Astrocyte (in vitro differentiated cells and primary cell): ENCODE measurements around the gene KCNG3. TPM values are rescaled to one million over a fixed set of nuclear protein-coding genes. Genes with fewer than 3 reads are reported as not detected.
"Not testable (repeated sequence)": the region's sequence is repeated elsewhere in the genome, so short reads cannot be mapped to it uniquely, and the experiment has no call there.

Experiments
- DNase-seq: peaks from one replicate; pipeline ENCODE4 v3.0.0-alpha.2; 2010; ENCODE audit warnings: low read depth
- FAIRE-seq: peaks from 2 replicates; lab custom pipeline; 2011; peaks lifted over from hg19 to GRCh38; lab: Jason Lieb, UNC
- H2AFZ ChIP-seq: 2 replicates; pipeline ENCODE4 v1.6.0; 2012; ENCODE audit warnings: low read depth, low read length, inconsistent platforms
- H3K27ac ChIP-seq: 2 replicates; pipeline ENCODE4 v1.5.1; 2011; ENCODE audit warnings: low read depth, low read length, inconsistent platforms
- H3K27me3 ChIP-seq: 2 replicates; pipeline ENCODE4 v1.6.0; 2011; ENCODE audit warnings: low read length, inconsistent platforms; ENCODE audit not compliant: insufficient read depth
- H3K36me3 ChIP-seq: 2 replicates; pipeline ENCODE4 v1.5.1; 2011; ENCODE audit warnings: low read length, inconsistent platforms; ENCODE audit not compliant: insufficient read depth
- H3K4me1 ChIP-seq: 2 replicates; pipeline ENCODE4 v1.5.1; 2011; ENCODE audit warnings: low read length, inconsistent platforms; ENCODE audit not compliant: insufficient read depth
- H3K4me2 ChIP-seq: 2 replicates; pipeline ENCODE4 v1.6.0; 2012; ENCODE audit warnings: low read length, inconsistent platforms
- H3K4me3 ChIP-seq: 2 replicates; pipeline ENCODE4 v1.5.1; 2011; ENCODE audit warnings: low read depth, mild to moderate bottlenecking, low read length, inconsistent platforms; ENCODE audit not compliant: insufficient read depth
- H3K79me2 ChIP-seq: 2 replicates; pipeline ENCODE4 v1.6.0; 2012; ENCODE audit warnings: mild to moderate bottlenecking, low read length, inconsistent platforms; ENCODE audit not compliant: insufficient read depth
- H3K9ac ChIP-seq: 2 replicates; pipeline ENCODE4 v1.6.0; 2012; ENCODE audit warnings: mild to moderate bottlenecking, low read length, inconsistent platforms
- H3K9me3 ChIP-seq: 2 replicates; pipeline ENCODE4 v1.5.1; 2012; ENCODE audit warnings: low read depth, mild to moderate bottlenecking, low read length, inconsistent platforms; ENCODE audit not compliant: insufficient read depth
- H4K20me1 ChIP-seq: 2 replicates; pipeline ENCODE4 v1.6.0; 2012; ENCODE audit warnings: low read length, inconsistent platforms; ENCODE audit not compliant: insufficient read depth
- H3K27ac Mint-ChIP-seq: one replicate; pipeline ENCODE4 v1.8.0; 2021; ENCODE audit warnings: mild to moderate bottlenecking, mixed read lengths; ENCODE audit not compliant: unreplicated experiment
- H3K27me3 Mint-ChIP-seq: one replicate; pipeline ENCODE4 v1.8.0; 2021; ENCODE audit warnings: low read depth, mixed read lengths; ENCODE audit not compliant: unreplicated experiment
- H3K36me3 Mint-ChIP-seq: one replicate; pipeline ENCODE4 v1.8.0; 2021; ENCODE audit warnings: low read depth, mixed read lengths; ENCODE audit not compliant: unreplicated experiment
- H3K4me1 Mint-ChIP-seq: one replicate; pipeline ENCODE4 v1.8.0; 2021; ENCODE audit warnings: low read depth, mixed read lengths; ENCODE audit not compliant: unreplicated experiment
- H3K4me3 Mint-ChIP-seq: one replicate; pipeline ENCODE4 v1.8.0; 2021; ENCODE audit warnings: mild to moderate bottlenecking, moderate library complexity, mixed read lengths; ENCODE audit not compliant: unreplicated experiment
- H3K9me3 Mint-ChIP-seq: one replicate; pipeline ENCODE4 v1.8.0; 2021; ENCODE audit warnings: mild to moderate bottlenecking, mixed read lengths; ENCODE audit not compliant: unreplicated experiment
- CTCF ChIP-seq: IDR thresholded peaks from 2 replicates; pipeline ENCODE4 v1.5.1; 2011; ENCODE audit warnings: low read depth, mild to moderate bottlenecking, inconsistent platforms, low read length, moderate library complexity; ENCODE audit not compliant: insufficient read depth
- EZH2 ChIP-seq: IDR thresholded peaks from 2 replicates; pipeline ENCODE4 v1.6.1; 2012; ENCODE audit warnings: mild to moderate bottlenecking, low read length, inconsistent platforms; ENCODE audit not compliant: insufficient read depth
- total RNA-seq: library from RNA; stranded (reverse); gene quantifications from 2 replicates; pipeline ENCODE4 v1.2.1, GENCODE V29; 2021

The KCNG3 gene
- total RNA-seq, 1 donor from 2014 or later, result 0.20 TPM

GRCh38 chr2:42401773-42402172, 92.0 kb downstream of the KCNG3 start:
- no peak overlapping the region for H3K4me2 ChIP-seq
- H3K27me3 ChIP-seq, result no peaks in the 10 kb centered on the region
- no peak for FAIRE-seq
- H3K4me3 Mint-ChIP-seq, result peak overlapping the region; percentile 40
- no peaks in the 10 kb centered on the region for H3K36me3 ChIP-seq
- H4K20me1 ChIP-seq, result no peaks in the 10 kb centered on the region
- no peaks in the 10 kb centered on the region for H3K4me1 Mint-ChIP-seq
- DNase-seq, result no peak
- no peaks in the 10 kb centered on the region for H3K36me3 Mint-ChIP-seq
- no peak overlapping the region for H2AFZ ChIP-seq
- no peak overlapping the region for H3K27ac Mint-ChIP-seq
- no peaks in the 10 kb centered on the region for H3K4me1 ChIP-seq
- H3K27ac ChIP-seq, result no peak overlapping the region
- TF ChIP-seq EZH2, result no peak
- TF ChIP-seq CTCF, result no peak
- no peak overlapping the region for H3K9ac ChIP-seq
- peaks cover 2% of the 10 kb centered on the region for H3K27me3 Mint-ChIP-seq
- H3K4me3 ChIP-seq, result no peak overlapping the region
- no peaks in the 10 kb centered on the region for H3K79me2 ChIP-seq
- no peaks in the 10 kb centered on the region for H3K9me3 Mint-ChIP-seq
- no peaks in the 10 kb centered on the region for H3K9me3 ChIP-seq

GRCh38 chr2:42398052-42398451, 95.7 kb downstream of the KCNG3 start:
- not testable (repeated sequence) for H3K27ac Mint-ChIP-seq, H3K27me3 Mint-ChIP-seq, H2AFZ ChIP-seq, H3K9me3 ChIP-seq, H4K20me1 ChIP-seq, H3K9ac ChIP-seq, DNase-seq, H3K36me3 Mint-ChIP-seq, H3K4me3 ChIP-seq, H3K27ac ChIP-seq, H3K4me3 Mint-ChIP-seq, H3K4me1 ChIP-seq, H3K27me3 ChIP-seq, H3K9me3 Mint-ChIP-seq, H3K4me1 Mint-ChIP-seq, H3K4me2 ChIP-seq, FAIRE-seq, H3K79me2 ChIP-seq, H3K36me3 ChIP-seq

- H3K4me1 Mint-ChIP-seq, H3K27me3 ChIP-seq, H3K4me2 ChIP-seq, H3K36me3 ChIP-seq, FAIRE-seq, H3K9ac ChIP-seq, H3K27ac Mint-ChIP-seq, H3K4me3 Mint-ChIP-seq, H3K4me3 ChIP-seq, H3K36me3 Mint-ChIP-seq, DNase-seq, H2AFZ ChIP-seq, H3K4me1 ChIP-seq, H3K79me2 ChIP-seq, H3K9me3 ChIP-seq, H4K20me1 ChIP-seq, H3K9me3 Mint-ChIP-seq, H3K27me3 Mint-ChIP-seq, H3K27ac ChIP-seq: not testable (repeated sequence)
These were observed 100.5 kb downstream of the KCNG3 start for GRCh38 chr2:42393320-42393719.

- TF ChIP-seq CTCF, result no peak
- Histone ChIP-seq H3K9me3 (no peaks in the 10 kb centered on the region), H3K4me1 (no peaks in the 10 kb centered on the region), H3K9ac (no peak overlapping the region), H3K4me2 (no peak overlapping the region), H3K36me3 (no peaks in the 10 kb centered on the region), H3K4me3 (no peak overlapping the region), H4K20me1 (no peaks in the 10 kb centered on the region), H3K27me3 (no peaks in the 10 kb centered on the region), H2AFZ (no peak overlapping the region), H3K27ac (no peak overlapping the region), H3K79me2 (no peaks in the 10 kb centered on the region)
- no peaks in the 10 kb centered on the region for H3K36me3 Mint-ChIP-seq
- no peak for FAIRE-seq
- no peaks in the 10 kb centered on the region for H3K9me3 Mint-ChIP-seq
- H3K27ac Mint-ChIP-seq, result no peak overlapping the region
- H3K4me1 Mint-ChIP-seq, result peaks cover 4% of the 10 kb centered on the region
- no peak overlapping the region for H3K4me3 Mint-ChIP-seq
- peaks cover 8% of the 10 kb centered on the region for H3K27me3 Mint-ChIP-seq
- DNase-seq, result no peak
These were observed 101.6 kb downstream of the KCNG3 start for GRCh38 chr2:42392191-42392590.
